LHCN-M2 (cell line): ENCODE data around the gene HADHA. TPM values are rescaled to one million over a fixed set of nuclear protein-coding genes. Genes with fewer than 3 reads are reported as not detected.

Experiments
- DNase-seq: peaks from one replicate; pipeline ENCODE4 v3.0.0-alpha.2; 2012; ENCODE audit warnings: low read depth
- total RNA-seq: library from RNA; depleted of rRNA; stranded (reverse); fragments of >200 nt; gene quantifications from 2 replicates; pipeline ENCODE4 v1.2.3, GENCODE V29; 2014

Gene HADHA
- total RNA-seq, 1 experiment from 2014 or later: 127 TPM

GRCh38 chr2:26245231-26245732, 850 bp upstream of the HADHA start:
- DNase-seq: peak; percentile 20

- peak; percentile 21 for DNase-seq
Measured at GRCh38 chr2:26243470-26244308, 743 bp downstream of the HADHA start.

- DNase-seq: no peak
Measured at GRCh38 chr2:26241928-26242436, 2.5 kb downstream of the HADHA start.

GRCh38 chr2:26238311-26238958, 6.0 kb downstream of the HADHA start:
- no peak for DNase-seq

GRCh38 chr2:26237868-26238267, 6.6 kb downstream of the HADHA start:
- DNase-seq: no peak

GRCh38 chr2:26235089-26235488, 9.3 kb downstream of the HADHA start:
- DNase-seq: no peak

- no peak for DNase-seq
Measured at GRCh38 chr2:26230806-26231205, 13.6 kb downstream of the HADHA start.

- DNase-seq: no peak
Measured at GRCh38 chr2:26229595-26229994, 14.8 kb downstream of the HADHA start.

- DNase-seq: no peak
Measured at GRCh38 chr2:26224095-26224494, 20.3 kb downstream of the HADHA start.

- DNase-seq: no peak
Measured at GRCh38 chr2:26223018-26223417, 21.4 kb downstream of the HADHA start.

GRCh38 chr2:26217720-26218119, 26.7 kb downstream of the HADHA start:
- no peak for DNase-seq

- DNase-seq: no peak
Measured at GRCh38 chr2:26216587-26216986, 27.8 kb downstream of the HADHA start.

GRCh38 chr2:26215833-26216232, 28.6 kb downstream of the HADHA start:
- DNase-seq: no peak

GRCh38 chr2:26214759-26215158, 29.7 kb downstream of the HADHA start:
- DNase-seq: no peak

GRCh38 chr2:26212011-26212410, 32.4 kb downstream of the HADHA start:
- DNase-seq: no peak

GRCh38 chr2:26203906-26204305, 40.5 kb downstream of the HADHA start:
- DNase-seq: no peak

- DNase-seq: no peak
Measured at GRCh38 chr2:26202981-26203490, 41.4 kb downstream of the HADHA start.

- DNase-seq: no peak
Measured at GRCh38 chr2:26197516-26197915, 46.9 kb downstream of the HADHA start.

GRCh38 chr2:26196683-26197418, 47.6 kb downstream of the HADHA start:
- no peak for DNase-seq

GRCh38 chr2:26195040-26195984, 49.1 kb downstream of the HADHA start:
- no peak for DNase-seq
